Mesodermal cell (in vitro differentiated cells): ENCODE data around the gene NOL4L.

ENCODE experiments used
- H3K27ac ChIP-seq: 2 replicates; pipeline ENCODE4 v1.7.0; 2013; ENCODE audit warnings: mild to moderate bottlenecking, low read depth, low read length, moderate library complexity; ENCODE audit not compliant: severe bottlenecking
- H3K36me3 ChIP-seq: 2 replicates; pipeline ENCODE4 v1.7.1; 2013; ENCODE audit warnings: mild to moderate bottlenecking, low read length, moderate library complexity; ENCODE audit not compliant: control insufficient read depth, insufficient read depth
- H3K4me1 ChIP-seq: one replicate; pipeline ENCODE4 v1.7.1; 2013; ENCODE audit warnings: mild to moderate bottlenecking, low read length; ENCODE audit not compliant: insufficient read depth, control insufficient read depth, poor library complexity, severe bottlenecking
- H3K4me3 ChIP-seq: 2 replicates; pipeline ENCODE4 v1.7.0; 2013; ENCODE audit warnings: low read length, control low read depth, mild to moderate bottlenecking; ENCODE audit not compliant: insufficient read depth, poor library complexity, severe bottlenecking; ENCODE audit errors: extremely low read depth
- H3K9me3 ChIP-seq: 2 replicates; pipeline ENCODE4 v1.7.1; 2013; ENCODE audit warnings: mild to moderate bottlenecking, low read length, moderate library complexity; ENCODE audit not compliant: control insufficient read depth
- WGBS, 2 experiments: methylation state at CpG; one replicate each; pipeline ENCODE4 v1.1.5; 2013; ENCODE audit warnings: missing lambda C conversion rate in 2 of 2; ENCODE audit not compliant: insufficient coverage in 2 of 2; 5-methylcytosine and 5-hydroxymethylcytosine counted together

Gene NOL4L

DNA sequence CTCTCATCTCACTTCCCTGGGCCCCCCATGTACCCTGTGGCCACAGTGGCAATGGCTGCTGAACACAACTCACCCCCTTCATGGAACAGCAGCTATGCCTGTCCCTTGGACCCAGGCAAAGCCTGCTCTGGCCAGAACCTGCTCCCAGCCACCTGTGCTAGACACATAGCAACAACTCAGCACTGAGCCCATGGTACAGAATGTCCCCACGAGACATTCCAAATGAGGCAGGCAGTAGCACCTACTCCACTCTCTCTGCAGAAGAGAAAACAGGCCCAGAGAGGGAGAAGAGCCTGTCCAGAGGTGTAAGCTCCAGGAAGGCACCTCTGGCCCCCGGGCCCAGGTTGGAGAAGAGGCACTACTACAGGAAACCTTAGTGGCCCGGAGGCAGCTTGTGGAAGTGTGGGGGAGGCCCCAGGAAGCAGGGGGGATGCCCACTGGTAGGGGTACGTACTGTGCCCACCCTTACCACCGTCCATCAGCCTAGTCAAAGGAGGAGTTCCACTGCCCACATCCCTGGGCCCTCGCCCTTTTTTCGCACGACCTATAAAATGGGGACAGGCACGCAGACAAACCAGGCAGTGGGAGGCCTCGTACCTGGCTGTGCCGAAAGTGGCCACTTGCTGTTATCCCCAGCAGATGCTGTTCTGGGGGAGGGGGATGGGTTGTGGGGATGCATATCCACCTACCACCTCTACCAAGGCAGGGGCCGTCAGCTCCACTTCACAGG lies 129.8 kb downstream of the NOL4L start:
- no peaks in the 10 kb centered on the region for H3K9me3 ChIP-seq
- peaks cover 39% of the 10 kb centered on the region for H3K4me1 ChIP-seq
- no peak overlapping the region for H3K27ac ChIP-seq
- no peak overlapping the region for H3K4me3 ChIP-seq
- WGBS, 2 experiments = 94 to 97% methylated on average over 8 of the region's 12 CpGs
- H3K36me3 ChIP-seq = peaks cover 78% of the 10 kb centered on the region

DNA sequence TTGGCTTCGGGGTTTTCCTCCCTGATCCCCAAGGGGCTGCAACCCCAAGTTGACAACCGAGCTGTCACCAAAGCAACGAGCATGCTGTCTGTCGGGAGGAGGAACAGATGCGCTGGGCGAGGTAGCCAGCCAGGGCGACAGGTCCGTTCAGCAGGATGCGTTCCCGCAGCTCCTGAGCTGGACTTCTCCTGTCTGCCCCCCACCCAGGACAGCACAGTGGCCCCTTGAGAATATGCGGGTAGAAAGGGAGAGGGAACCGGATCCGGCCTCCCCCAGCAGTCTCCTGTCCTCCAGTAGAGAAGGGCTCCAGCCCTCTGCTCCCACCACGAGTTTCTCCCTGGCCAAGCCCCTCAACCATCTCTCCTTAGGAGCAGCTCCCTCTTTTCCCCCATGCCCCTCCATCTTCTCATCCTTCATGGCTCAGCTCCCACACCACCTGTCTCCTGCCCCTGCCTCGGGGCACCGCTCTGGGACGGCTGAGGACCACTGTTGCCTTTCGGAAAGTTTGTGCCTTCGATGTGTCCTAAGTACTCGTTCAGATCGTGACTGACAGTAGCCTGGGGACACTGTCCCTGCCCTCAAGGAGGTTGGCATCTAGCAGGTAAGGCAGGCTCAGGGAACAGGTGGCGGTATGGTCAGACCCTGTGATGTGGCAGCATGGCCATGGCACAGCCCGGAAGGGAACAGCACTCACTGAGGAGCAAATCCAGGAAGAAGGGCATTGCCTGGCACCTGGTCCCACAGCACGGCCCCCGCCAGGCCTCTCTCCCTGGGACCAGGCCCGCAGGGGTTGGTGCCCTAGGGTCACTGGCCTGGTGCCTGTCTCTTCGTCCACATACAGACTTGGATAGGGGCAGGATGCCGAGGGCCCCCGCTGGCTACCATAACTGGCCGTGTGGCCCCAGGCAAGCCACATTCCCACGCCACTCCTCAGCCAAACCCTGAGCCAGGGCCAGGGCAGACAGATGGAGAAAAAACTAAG lies 130.7 kb downstream of the NOL4L start:
- Histone ChIP-seq H3K4me1 (peaks cover 38% of the 10 kb centered on the region), H3K4me3 (no peak overlapping the region), H3K9me3 (no peaks in the 10 kb centered on the region), H3K27ac (no peak overlapping the region), H3K36me3 (peaks cover 80% of the 10 kb centered on the region)
- WGBS, 2 experiments = 95 to 97% methylated on average over 22 to 30 of the region's 31 CpGs

DNA sequence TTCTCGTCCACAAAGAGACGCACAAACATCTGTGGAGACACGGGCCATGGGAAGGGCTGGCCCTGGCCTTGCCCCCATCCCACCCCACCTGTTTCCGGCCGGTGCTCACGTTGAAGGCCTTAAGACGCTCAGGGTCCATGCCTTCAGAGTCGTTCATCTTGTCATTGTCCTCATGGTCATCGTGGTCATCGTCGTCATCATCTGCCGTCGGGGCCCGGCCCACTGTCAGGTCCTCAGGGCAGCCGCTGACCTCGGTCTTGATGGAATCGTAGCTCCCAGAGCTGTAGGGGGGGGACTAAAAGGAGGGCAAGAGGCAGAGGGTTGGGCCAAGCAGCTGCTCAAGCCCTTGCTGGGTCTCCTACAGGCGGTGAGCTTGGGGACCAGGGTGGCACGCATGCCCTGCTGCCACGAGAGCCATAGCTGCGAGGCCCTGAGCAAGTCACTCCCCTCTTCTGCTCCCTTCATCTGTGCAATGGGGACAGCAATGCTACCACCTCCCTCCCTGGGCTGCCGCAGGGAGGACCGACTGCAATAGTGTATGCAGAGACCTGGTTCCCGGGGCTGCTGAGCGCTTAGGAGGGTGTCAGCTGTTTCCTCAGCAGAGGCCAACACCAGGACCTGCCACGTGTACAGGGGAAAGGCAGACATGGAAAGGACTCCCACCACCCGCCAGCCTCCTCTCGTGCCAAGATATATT lies 131.5 kb downstream of the NOL4L start:
- Histone ChIP-seq H3K9me3 (no peaks in the 10 kb centered on the region), H3K4me3 (no peak overlapping the region), H3K36me3 (peaks cover 81% of the 10 kb centered on the region), H3K27ac (no peak overlapping the region), H3K4me1 (peaks cover 35% of the 10 kb centered on the region)
- WGBS, 2 experiments = 96% methylated on average over 26 to 27 of the region's 28 CpGs

DNA sequence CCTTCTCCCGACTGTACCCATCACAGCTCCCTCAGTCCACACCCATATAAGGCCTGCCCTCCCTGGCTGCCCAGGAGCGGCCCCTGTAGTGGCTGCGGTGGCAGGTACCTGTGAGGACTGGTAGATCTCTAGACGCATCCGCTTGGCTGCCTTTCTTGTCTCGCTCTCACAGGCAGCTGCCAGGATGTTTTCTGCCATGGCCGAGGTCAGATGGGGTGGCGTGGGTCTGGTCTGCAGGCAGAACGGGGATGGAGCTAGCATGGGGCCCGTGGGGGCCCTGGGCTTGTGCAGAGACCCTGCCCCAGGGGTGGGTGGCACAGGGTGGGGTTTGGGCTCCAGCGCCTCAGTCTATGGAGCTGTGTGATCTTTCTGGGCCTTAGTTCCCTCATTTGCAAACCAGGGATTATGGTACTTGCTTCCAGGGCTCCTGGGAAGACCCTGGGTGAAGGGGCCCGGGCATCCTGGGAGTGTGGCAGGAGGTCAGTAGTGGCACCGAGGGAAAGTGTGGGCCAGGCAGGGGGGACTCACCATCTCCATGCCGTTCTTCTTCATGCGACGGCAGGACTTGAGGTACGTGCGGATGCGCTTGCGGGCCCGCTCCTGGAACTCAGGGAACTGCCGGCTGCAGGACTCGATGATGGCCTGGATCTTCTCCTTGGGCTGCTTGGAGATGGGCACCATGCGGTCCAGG lies 132.2 kb downstream of the NOL4L start:
- WGBS, 2 experiments = 94 to 98% methylated on average over 22 to 24 of the region's 24 CpGs
- Histone ChIP-seq H3K4me1 (peaks cover 28% of the 10 kb centered on the region), H3K36me3 (peaks cover 88% of the 10 kb centered on the region), H3K27ac (no peak overlapping the region), H3K9me3 (no peaks in the 10 kb centered on the region), H3K4me3 (no peak overlapping the region)

DNA sequence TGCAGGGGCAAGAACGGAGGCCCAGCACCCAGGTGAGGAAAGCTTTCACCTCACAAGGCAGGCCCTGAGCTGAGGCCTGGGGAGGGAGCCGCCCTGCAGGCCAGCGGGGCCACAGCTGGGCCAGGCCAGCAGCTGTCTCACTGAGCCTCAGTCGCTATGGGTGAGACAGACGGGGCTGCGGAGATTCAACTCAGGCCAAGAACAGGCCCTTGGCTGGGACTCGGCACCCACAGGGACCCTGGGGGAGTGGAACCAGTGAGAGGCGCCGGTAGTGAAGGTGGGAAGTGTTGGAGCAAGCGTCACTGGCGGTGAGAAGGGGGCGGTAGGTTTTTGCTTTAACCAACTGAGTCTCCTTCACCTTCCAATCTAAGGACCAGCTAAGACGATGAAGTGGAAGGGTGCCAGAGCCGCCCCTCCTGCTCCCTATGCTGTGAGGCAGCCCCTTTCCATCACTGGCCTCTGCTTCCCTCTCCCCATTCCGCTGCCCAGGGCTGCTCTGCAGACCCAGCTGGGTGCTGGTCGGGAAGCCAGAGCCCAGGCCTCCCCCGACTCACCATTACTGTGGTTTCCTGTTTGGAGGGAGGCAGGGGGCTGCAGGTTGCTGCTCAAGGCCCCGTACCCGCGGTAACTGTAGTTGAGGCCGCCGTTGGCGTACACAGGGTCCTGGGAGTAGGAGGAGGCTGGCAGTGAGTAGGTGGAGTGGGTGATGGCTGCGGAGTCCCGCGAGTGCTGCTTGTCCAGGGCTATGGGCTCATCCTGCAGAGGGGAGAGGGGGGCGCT lies 133.3 kb downstream of the NOL4L start:
- WGBS, 2 experiments = 91 to 92% methylated on average over 16 to 22 of the region's 27 CpGs
- H3K9me3 ChIP-seq = no peaks in the 10 kb centered on the region
- no peak overlapping the region for H3K4me3 ChIP-seq
- peaks cover 99% of the 10 kb centered on the region for H3K36me3 ChIP-seq
- H3K4me1 ChIP-seq = peaks cover 22% of the 10 kb centered on the region
- no peak overlapping the region for H3K27ac ChIP-seq

DNA sequence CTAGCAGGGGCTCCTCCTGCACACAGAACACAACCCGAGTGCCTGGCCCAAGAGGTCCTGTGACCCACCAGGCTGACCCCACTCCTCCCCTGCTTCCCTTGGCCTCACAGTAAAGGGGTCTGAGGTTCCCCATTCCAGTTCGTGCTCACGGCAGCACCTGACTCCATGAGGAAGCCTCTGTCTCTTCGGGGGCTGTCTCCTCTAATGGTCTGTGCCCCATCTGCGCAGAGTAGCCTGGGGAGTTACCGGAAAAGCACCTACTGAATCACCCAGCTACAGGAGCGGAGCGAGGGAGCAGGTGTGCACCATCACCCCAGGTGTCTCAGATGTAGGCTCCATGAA lies 133.8 kb downstream of the NOL4L start:
- H3K27ac ChIP-seq = no peak overlapping the region
- 97 to 99% methylated on average over 6 to 8 of the region's 8 CpGs for WGBS, 2 experiments

DNA sequence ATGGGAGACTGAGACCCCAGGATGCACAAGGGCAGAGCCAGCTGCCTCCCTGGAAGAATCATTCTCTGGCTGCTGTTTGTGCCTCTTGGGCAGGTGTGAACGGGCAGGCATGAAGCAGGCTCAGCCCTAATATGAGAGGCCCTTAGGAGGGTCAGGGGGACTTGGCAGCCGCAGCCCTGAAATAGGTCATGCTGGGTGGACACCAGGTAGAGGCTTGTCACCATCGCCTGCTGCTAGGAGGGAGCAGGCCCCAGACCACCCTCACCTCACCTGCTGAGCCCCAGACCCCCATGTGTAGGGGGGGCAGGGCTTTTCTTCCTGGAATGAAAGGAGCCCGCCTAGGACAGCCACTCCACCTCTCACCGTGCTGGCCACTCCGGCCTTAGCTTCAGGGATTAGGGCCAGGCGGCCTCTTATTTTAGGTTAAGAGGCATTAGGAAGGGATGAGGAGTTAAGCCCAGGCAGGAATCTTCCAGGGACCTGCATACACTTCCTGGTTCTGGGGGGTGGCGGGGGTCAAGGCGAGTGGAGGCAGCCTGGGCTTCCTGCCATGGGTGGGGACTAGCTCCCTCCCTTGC lies 134.6 kb downstream of the NOL4L start:
- no peak overlapping the region for H3K4me3 ChIP-seq
- peaks cover 100% of the 10 kb centered on the region for H3K36me3 ChIP-seq
- peaks cover 22% of the 10 kb centered on the region for H3K4me1 ChIP-seq
- WGBS, 2 experiments = 93 to 96% methylated on average over 6 to 8 of the region's 9 CpGs
- peak overlapping the region; percentile 45 for H3K27ac ChIP-seq
- H3K9me3 ChIP-seq = no peaks in the 10 kb centered on the region

More for the DNA sequence above, 133.8 kb downstream of the NOL4L start:
- Histone ChIP-seq H3K36me3 (peaks cover 100% of the 10 kb centered on the region), H3K4me3 (no peak overlapping the region), H3K9me3 (no peaks in the 10 kb centered on the region), H3K4me1 (peaks cover 19% of the 10 kb centered on the region)

DNA sequence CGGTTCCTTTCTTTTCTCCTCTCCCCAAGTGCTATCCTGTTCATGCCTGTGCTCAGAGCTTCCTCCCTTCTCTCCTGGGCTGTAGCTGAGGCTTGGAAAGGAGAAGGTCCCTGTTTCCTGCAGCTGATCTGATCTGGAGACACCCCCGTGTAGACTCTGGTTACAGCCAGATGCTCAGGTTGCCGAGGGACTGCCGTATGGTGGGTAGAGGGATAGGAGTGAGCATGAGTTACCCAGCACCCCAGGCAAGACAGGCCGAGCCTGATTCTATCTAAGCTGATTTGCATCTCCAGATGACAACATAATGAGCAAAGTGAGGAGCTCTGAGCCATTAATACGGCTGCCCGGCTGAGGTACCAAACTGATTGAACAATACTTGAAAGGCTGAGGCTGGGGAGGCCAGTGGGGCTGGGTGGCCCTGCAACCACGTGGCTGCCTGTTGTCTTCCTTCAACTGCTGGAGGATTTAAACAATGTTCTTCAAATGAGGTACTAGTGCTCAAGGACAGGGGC lies 135.2 kb downstream of the NOL4L start:
- Histone ChIP-seq H3K4me3 (no peak overlapping the region), H3K4me1 (peaks cover 25% of the 10 kb centered on the region), H3K9me3 (no peaks in the 10 kb centered on the region), H3K27ac (peak overlapping the region; percentile 45), H3K36me3 (peaks cover 100% of the 10 kb centered on the region)
- 91 to 98% methylated on average over 6 to 7 of the region's 8 CpGs for WGBS, 2 experiments

DNA sequence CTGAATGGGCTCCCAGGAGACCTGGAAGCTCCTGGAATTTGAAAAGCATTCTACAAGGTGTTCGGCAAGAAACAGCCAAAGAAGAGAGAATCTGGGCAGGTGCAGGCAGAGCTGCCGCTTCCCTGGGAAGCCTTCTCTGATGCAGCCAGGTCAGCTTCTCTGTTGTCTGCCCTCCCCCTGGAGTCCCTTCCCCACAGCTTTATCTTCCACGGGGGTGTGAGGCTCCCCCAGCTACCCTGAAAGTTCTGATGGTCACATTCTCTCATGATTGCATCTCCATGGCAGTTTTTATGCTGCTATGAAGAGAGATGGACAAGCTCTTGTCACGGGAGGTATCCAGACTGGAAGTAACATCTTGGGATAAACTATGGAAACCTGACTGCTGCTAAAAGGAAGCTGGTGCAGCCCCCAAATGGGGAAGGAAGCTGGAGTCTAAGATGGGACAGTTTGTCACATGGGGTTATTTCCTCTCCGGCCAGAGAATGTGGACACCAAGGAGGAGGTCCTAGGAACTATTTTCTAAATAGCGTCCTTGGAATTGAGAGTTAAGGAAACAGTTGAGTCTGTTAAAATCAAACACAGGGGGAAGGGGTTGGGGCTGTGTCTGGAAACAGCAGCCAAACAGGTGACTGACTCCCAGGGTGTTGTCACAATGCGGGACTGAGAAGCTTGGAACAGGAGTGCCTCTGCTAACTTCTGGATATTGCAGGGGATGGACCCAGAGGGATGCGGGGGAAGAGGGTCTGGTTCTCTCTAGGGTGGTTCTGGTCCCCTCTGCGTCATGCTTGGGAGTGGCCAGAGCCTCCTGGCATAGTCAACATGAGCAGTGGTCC lies 135.9 kb downstream of the NOL4L start:
- Histone ChIP-seq H3K9me3 (no peaks in the 10 kb centered on the region), H3K4me1 (peaks cover 27% of the 10 kb centered on the region), H3K36me3 (peaks cover 100% of the 10 kb centered on the region), H3K4me3 (no peak overlapping the region), H3K27ac (peak overlapping the region; percentile 29)
- WGBS, 2 experiments = 96% methylated on average over 7 to 8 of the region's 9 CpGs
